ENCODE results near the gene GRID2.

The GRID2 gene

GRCh38 chr4:93635943-93636342 is 1332.2 kb downstream of the GRID2 start:
- Histone ChIP-seq H3K4me3 (ENCODE audit: low read depth, low read length) (no peak overlapping the region), H3K27me3 (no peaks in the 10 kb centered on the region), H3K9me3 (no peaks in the 10 kb centered on the region), H3K36me3 (no peaks in the 10 kb centered on the region), H3K4me1 (no peaks in the 10 kb centered on the region)
- no peak for DNase-seq
- TF ChIP-seq CTCF (IDR thresholded peaks at IDR 0.05; ENCODE audit: low read depth, low read length): no peak

GRCh38 chr4:93645120-93645519 is 1341.4 kb downstream of the GRID2 start:
- Histone ChIP-seq H3K4me3 (ENCODE audit: low read depth, low read length) (no peak overlapping the region), H3K4me1 (no peaks in the 10 kb centered on the region), H3K27me3 (no peaks in the 10 kb centered on the region), H3K9me3 (no peaks in the 10 kb centered on the region; the same call in 1 of the 2 replicates), H3K36me3 (no peaks in the 10 kb centered on the region)
- no peak for DNase-seq
- no peak for TF ChIP-seq CTCF (IDR thresholded peaks at IDR 0.05; ENCODE audit: low read depth, low read length)

- Histone ChIP-seq H3K27me3 (no peaks in the 10 kb centered on the region), H3K36me3 (no peaks in the 10 kb centered on the region), H3K9me3 (no peaks in the 10 kb centered on the region; the same call in 1 of the 2 replicates), H3K4me3 (ENCODE audit: low read depth, low read length) (no peak overlapping the region), H3K4me1 (no peaks in the 10 kb centered on the region)
- no peak for TF ChIP-seq CTCF (IDR thresholded peaks at IDR 0.05; ENCODE audit: low read depth, low read length)
- DNase-seq: no peak
Measured at GRCh38 chr4:93646233-93646930, 1342.6 kb downstream of the GRID2 start.

- Histone ChIP-seq H3K36me3 (no peaks in the 10 kb centered on the region), H3K4me1 (no peaks in the 10 kb centered on the region), H3K9me3 (no peaks in the 10 kb centered on the region; the same call in 1 of the 2 replicates), H3K4me3 (ENCODE audit: low read depth, low read length) (no peak overlapping the region), H3K27me3 (no peaks in the 10 kb centered on the region)
- DNase-seq: no peak
- TF ChIP-seq CTCF (IDR thresholded peaks at IDR 0.05; ENCODE audit: low read depth, low read length): no peak
Measured at GRCh38 chr4:93648258-93648657, 1344.5 kb downstream of the GRID2 start.

- Histone ChIP-seq H3K9me3 (no peaks in the 10 kb centered on the region; the same call in 1 of the 2 replicates), H3K36me3 (no peaks in the 10 kb centered on the region), H3K27me3 (no peaks in the 10 kb centered on the region), H3K4me3 (ENCODE audit: low read depth, low read length) (no peak overlapping the region), H3K4me1 (no peaks in the 10 kb centered on the region)
- no peak for DNase-seq
- no peak for TF ChIP-seq CTCF (IDR thresholded peaks at IDR 0.05; ENCODE audit: low read depth, low read length)
Measured at GRCh38 chr4:93649828-93650227, 1346.1 kb downstream of the GRID2 start.

- Histone ChIP-seq H3K4me3 (ENCODE audit: low read depth, low read length) (no peak overlapping the region), H3K27me3 (no peaks in the 10 kb centered on the region), H3K4me1 (no peaks in the 10 kb centered on the region), H3K9me3 (no peaks in the 10 kb centered on the region), H3K36me3 (no peaks in the 10 kb centered on the region)
- no peak for DNase-seq
- no peak for TF ChIP-seq CTCF (IDR thresholded peaks at IDR 0.05; ENCODE audit: low read depth, low read length)
Measured at GRCh38 chr4:93654211-93654610, 1350.4 kb downstream of the GRID2 start.
